Esophagus muscularis mucosa (tissue), 3 donors: Measurements from ENCODE around the gene C1R.

Source experiments
- EP300 ChIP-seq: sonication (generic); formaldehyde crosslinking; IDR thresholded peaks from one replicate; pipeline ENCODE4 v1.6.1; 2017; ENCODE audit warnings: antibody characterized with exemption
- TF ChIP-seq, protein P1 (sequence below), 3 experiments: fragments of 200-600 bp in 2 of 3; fragments of 450-650 bp in 1 of 3; sonication (generic) in 2 of 3; IDR thresholded peaks; one replicate each; pipeline ENCODE4 v1.5.1; 2017 to 2019; ENCODE audit warnings: antibody characterized with exemption in 3 of 3, mild to moderate bottlenecking in 2 of 3, moderate library complexity in 1 of 3

DNA sequence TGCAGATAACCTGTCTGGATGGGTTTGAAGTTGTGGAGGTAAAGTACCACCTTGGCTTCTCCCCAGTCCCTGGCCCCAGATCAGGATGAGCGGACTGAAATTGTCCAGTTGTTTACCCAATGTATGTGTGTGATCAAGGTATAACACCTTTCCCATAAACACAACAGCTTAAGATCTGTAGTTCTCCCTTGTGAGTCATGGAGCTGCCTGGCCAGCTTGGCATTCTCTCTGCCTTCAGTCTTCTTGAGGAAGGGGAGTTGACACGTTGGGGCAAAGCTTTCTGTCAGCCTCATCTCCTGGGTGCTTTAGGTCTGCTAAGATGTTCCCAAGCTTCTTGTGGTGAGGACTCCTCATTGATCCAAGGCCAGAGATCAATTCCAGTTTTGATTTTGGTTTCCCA lies 25.6 kb downstream of the C1R start:
- TF ChIP-seq, protein P1, sequence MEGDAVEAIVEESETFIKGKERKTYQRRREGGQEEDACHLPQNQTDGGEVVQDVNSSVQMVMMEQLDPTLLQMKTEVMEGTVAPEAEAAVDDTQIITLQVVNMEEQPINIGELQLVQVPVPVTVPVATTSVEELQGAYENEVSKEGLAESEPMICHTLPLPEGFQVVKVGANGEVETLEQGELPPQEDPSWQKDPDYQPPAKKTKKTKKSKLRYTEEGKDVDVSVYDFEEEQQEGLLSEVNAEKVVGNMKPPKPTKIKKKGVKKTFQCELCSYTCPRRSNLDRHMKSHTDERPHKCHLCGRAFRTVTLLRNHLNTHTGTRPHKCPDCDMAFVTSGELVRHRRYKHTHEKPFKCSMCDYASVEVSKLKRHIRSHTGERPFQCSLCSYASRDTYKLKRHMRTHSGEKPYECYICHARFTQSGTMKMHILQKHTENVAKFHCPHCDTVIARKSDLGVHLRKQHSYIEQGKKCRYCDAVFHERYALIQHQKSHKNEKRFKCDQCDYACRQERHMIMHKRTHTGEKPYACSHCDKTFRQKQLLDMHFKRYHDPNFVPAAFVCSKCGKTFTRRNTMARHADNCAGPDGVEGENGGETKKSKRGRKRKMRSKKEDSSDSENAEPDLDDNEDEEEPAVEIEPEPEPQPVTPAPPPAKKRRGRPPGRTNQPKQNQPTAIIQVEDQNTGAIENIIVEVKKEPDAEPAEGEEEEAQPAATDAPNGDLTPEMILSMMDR (IDR thresholded peaks at IDR 0.05) = no peak
- TF ChIP-seq EP300 = no peak
